Measurements from ENCODE around the gene CHST6.

DNA sequence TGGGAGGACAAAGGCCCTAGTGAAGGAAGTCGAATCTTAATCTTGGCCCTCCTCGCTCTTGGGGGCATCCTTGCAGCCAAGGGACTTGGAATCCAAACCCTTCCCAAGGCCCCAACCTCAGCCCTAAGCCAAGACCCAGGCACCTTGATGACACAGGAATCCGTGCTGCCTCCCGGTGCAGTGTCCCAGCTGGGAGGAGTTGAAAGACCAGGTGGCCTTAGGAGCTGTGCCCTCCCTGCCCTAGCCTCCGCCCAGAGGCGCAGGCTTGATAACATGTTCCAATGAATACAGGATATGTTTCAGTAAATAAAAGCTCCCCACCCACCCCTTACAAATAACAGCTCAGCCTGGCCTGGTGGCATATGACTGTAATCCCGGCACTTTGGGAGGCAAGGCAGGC is 40.7 kb upstream of the CHST6 start, which contains the start of gene CHST5:
- TF ChIP-seq, protein P1, sequence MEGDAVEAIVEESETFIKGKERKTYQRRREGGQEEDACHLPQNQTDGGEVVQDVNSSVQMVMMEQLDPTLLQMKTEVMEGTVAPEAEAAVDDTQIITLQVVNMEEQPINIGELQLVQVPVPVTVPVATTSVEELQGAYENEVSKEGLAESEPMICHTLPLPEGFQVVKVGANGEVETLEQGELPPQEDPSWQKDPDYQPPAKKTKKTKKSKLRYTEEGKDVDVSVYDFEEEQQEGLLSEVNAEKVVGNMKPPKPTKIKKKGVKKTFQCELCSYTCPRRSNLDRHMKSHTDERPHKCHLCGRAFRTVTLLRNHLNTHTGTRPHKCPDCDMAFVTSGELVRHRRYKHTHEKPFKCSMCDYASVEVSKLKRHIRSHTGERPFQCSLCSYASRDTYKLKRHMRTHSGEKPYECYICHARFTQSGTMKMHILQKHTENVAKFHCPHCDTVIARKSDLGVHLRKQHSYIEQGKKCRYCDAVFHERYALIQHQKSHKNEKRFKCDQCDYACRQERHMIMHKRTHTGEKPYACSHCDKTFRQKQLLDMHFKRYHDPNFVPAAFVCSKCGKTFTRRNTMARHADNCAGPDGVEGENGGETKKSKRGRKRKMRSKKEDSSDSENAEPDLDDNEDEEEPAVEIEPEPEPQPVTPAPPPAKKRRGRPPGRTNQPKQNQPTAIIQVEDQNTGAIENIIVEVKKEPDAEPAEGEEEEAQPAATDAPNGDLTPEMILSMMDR (IDR thresholded peaks at IDR 0.05) = no peak
- no peak for TF ChIP-seq POLR2A (IDR thresholded peaks at IDR 0.05)

All from breast epithelium (tissue), 3 donors.